ENCODE data around the gene TOGARAM2. TPM values are rescaled to one million over a fixed set of nuclear protein-coding genes. Genes with fewer than 3 reads are reported as not detected.
A peak's percentile ranks its signal among the peaks of the same experiment; 100 is the strongest.
"Not testable (repeated sequence)": the region's sequence is repeated elsewhere in the genome, so short reads cannot be mapped to it uniquely, and the experiment has no call there.

Gene TOGARAM2
- total RNA-seq, 1 donor from 2014 or later: 4.8 TPM

DNA sequence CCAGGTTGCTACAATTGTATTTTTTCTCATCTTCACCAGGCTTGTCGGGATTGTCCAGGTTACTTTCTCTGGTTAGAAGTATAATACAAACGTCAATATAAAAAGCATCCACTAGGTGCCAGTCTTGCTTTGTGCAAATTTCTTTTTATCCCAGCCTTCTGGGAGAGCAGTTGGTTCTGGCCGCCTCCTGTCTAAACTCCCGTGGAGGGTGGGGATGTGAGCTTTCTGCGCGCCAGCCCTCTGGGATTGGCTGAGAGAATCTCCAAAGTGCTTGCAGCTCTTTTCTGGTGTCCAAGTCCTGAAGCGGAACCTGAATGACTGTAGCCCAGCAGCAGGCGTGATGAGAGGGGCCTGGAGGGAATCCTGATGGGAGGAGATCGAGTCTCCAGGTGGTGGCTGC is 22.4 kb upstream of the TOGARAM2 start:
- Mint-ChIP-seq H3K4me1 (peaks cover 12% of the 10 kb centered on the region), H3K27ac (no peak overlapping the region), H3K9me3 (no peaks in the 10 kb centered on the region), H3K36me3 (ENCODE audit: low read depth) (no peaks in the 10 kb centered on the region), H3K4me3 (no peak overlapping the region), H3K27me3 (peaks cover 7% of the 10 kb centered on the region)
- intact Hi-C loops (cut with micrococcal nuclease): loop anchor here (1.0 to 2.0 kb wide), 3 partner anchors 56 to 239 kb away; no protein-coding TSS in a partner anchor
- peak; percentile 86 for DNase-seq

GRCh38 chr2:28960401-28960800 is 20.7 kb upstream of the TOGARAM2 start:
- no peak for DNase-seq
- no peak overlapping the region for H3K27ac Mint-ChIP-seq
- intact Hi-C loops (cut with micrococcal nuclease): no loop called here
- H3K4me3 Mint-ChIP-seq: no peak overlapping the region
- no peaks in the 10 kb centered on the region for H3K36me3 Mint-ChIP-seq (ENCODE audit: low read depth)
- H3K4me1 Mint-ChIP-seq: peaks cover 11% of the 10 kb centered on the region
- peaks cover 14% of the 10 kb centered on the region for H3K27me3 Mint-ChIP-seq
- H3K9me3 Mint-ChIP-seq: no peaks in the 10 kb centered on the region

DNA sequence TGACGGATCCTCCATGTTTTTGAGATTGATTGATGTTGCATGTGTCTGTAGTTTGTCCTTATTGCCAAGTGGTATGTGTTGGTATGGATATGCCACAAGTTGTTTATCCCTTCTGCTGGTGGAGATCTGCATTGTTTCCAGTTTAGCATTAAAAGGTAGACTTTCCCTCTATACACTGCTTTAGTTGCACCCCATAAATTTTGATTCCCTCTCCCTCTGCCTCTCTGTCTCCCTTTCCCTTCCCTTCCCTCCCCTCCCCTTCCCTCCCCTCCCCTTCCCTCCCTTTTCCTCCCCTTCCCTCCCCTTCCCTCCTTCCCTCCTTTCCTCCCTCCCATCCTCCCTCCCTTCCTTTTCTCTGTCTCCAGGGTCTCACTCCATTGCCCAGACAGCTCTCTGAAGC is 18.6 kb upstream of the TOGARAM2 start:
- Mint-ChIP-seq H3K27ac (no peak overlapping the region), H3K4me3 (no peak overlapping the region), H3K9me3 (no peaks in the 10 kb centered on the region), H3K4me1 (peaks cover 4% of the 10 kb centered on the region), H3K36me3 (ENCODE audit: low read depth) (no peaks in the 10 kb centered on the region), H3K27me3 (peaks cover 13% of the 10 kb centered on the region)
- intact Hi-C loops (cut with micrococcal nuclease): no loop called here
- DNase-seq: no peak

- Mint-ChIP-seq H3K36me3 (ENCODE audit: low read depth) (no peaks in the 10 kb centered on the region), H3K9me3 (no peaks in the 10 kb centered on the region), H3K4me1 (peaks cover 7% of the 10 kb centered on the region), H3K4me3 (no peak overlapping the region), H3K27me3 (peaks cover 7% of the 10 kb centered on the region), H3K27ac (no peak overlapping the region)
- intact Hi-C loops (cut with micrococcal nuclease): no loop called here
- DNase-seq: no peak
These were observed 10.5 kb upstream of the TOGARAM2 start for GRCh38 chr2:28970464-28971160.

- intact Hi-C loops (cut with micrococcal nuclease): no loop called here
- no peak for DNase-seq
- H3K9me3 Mint-ChIP-seq: no peaks in the 10 kb centered on the region
- peaks cover 6% of the 10 kb centered on the region for H3K27me3 Mint-ChIP-seq
- H3K4me1 Mint-ChIP-seq: peaks cover 7% of the 10 kb centered on the region
- no peaks in the 10 kb centered on the region for H3K36me3 Mint-ChIP-seq (ENCODE audit: low read depth)
- H3K27ac Mint-ChIP-seq: no peak overlapping the region
- H3K4me3 Mint-ChIP-seq: no peak overlapping the region
These were observed 8.2 kb upstream of the TOGARAM2 start for GRCh38 chr2:28972778-28973335.

DNA sequence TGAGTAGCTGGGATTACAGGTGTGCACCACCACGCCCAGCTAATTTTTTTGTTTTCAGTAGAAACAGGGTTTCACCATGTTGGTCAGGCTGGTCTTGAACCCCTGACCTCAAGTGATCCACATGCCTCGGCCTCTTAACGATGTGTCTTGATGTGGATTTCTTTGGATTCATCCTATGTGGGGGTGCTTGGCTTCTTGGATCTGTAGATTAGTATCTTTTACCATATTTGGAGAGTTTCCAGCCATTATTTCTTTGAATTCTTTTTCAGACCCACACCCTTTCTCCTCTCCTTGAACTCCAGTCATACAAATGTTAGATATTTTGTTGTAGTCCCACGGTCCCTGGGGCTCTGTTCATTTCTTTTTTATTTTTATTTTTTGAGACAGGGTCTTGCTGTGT is 6.8 kb upstream of the TOGARAM2 start:
- intact Hi-C loops (cut with micrococcal nuclease): no loop called here
- peaks cover 6% of the 10 kb centered on the region for H3K27me3 Mint-ChIP-seq
- peaks cover 7% of the 10 kb centered on the region for H3K4me1 Mint-ChIP-seq
- no peaks in the 10 kb centered on the region for H3K36me3 Mint-ChIP-seq (ENCODE audit: low read depth)
- no peaks in the 10 kb centered on the region for H3K9me3 Mint-ChIP-seq
- no peak for DNase-seq
- no peak overlapping the region for H3K4me3 Mint-ChIP-seq
- no peak overlapping the region for H3K27ac Mint-ChIP-seq

- Mint-ChIP-seq H3K9me3 (no peaks in the 10 kb centered on the region), H3K36me3 (ENCODE audit: low read depth) (no peaks in the 10 kb centered on the region), H3K4me1 (peaks cover 7% of the 10 kb centered on the region), H3K27ac (no peak overlapping the region), H3K27me3 (peaks cover 6% of the 10 kb centered on the region), H3K4me3 (no peak overlapping the region)
- intact Hi-C loops (cut with micrococcal nuclease): no loop called here
- no peak for DNase-seq
These were observed 5.4 kb upstream of the TOGARAM2 start for GRCh38 chr2:28975671-28976070.

- no peaks in the 10 kb centered on the region for H3K9me3 Mint-ChIP-seq
- H3K27me3 Mint-ChIP-seq: peaks cover 6% of the 10 kb centered on the region
- peaks cover 7% of the 10 kb centered on the region for H3K4me1 Mint-ChIP-seq
- no peak overlapping the region for H3K27ac Mint-ChIP-seq
- H3K36me3 Mint-ChIP-seq (ENCODE audit: low read depth): no peaks in the 10 kb centered on the region
- DNase-seq: no peak
- no peak overlapping the region for H3K4me3 Mint-ChIP-seq
- intact Hi-C loops (cut with micrococcal nuclease): no loop called here
These were observed 4.5 kb upstream of the TOGARAM2 start for GRCh38 chr2:28976584-28976983.

- no peaks in the 10 kb centered on the region for H3K36me3 Mint-ChIP-seq (ENCODE audit: low read depth)
- H3K4me1 Mint-ChIP-seq: peaks cover 7% of the 10 kb centered on the region
- intact Hi-C loops (cut with micrococcal nuclease): no loop called here
- no peak overlapping the region for H3K4me3 Mint-ChIP-seq
- H3K27ac Mint-ChIP-seq: no peak overlapping the region
- H3K27me3 Mint-ChIP-seq: peaks cover 6% of the 10 kb centered on the region
- no peaks in the 10 kb centered on the region for H3K9me3 Mint-ChIP-seq
- DNase-seq: no peak
These were observed 3.8 kb upstream of the TOGARAM2 start for GRCh38 chr2:28977176-28977875.

GRCh38 chr2:28978001-28978400 is 3.1 kb upstream of the TOGARAM2 start:
- intact Hi-C loops (cut with micrococcal nuclease); H3K36me3 Mint-ChIP-seq (ENCODE audit: low read depth); DNase-seq; H3K27ac Mint-ChIP-seq; H3K27me3 Mint-ChIP-seq; H3K4me3 Mint-ChIP-seq; H3K9me3 Mint-ChIP-seq; H3K4me1 Mint-ChIP-seq: not testable (repeated sequence)

DNA sequence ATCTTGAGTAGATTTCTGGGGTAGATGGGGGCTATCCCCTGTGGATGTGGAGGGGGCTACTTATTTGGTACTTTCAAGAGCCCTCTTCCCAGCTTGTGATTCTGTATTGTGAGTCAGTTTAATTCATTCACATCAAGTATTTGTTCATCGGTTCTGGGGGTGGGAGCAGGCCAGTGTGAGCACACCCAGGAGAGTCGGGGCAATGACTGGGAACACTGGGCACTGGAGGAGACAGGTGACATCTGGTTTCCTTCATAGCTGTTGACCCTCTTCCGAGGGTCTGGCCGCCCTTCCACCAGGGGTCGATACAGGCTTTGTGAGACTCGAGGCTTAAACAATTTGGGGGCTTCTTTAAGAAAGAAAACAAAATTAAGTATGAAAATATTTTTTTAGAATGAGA is 2.5 kb upstream of the TOGARAM2 start:
- H3K4me1 Mint-ChIP-seq: no peaks in the 10 kb centered on the region
- peaks cover 4% of the 10 kb centered on the region for H3K27me3 Mint-ChIP-seq
- H3K4me3 Mint-ChIP-seq: no peak overlapping the region
- intact Hi-C loops (cut with micrococcal nuclease): no loop called here
- no peaks in the 10 kb centered on the region for H3K36me3 Mint-ChIP-seq (ENCODE audit: low read depth)
- DNase-seq: no peak
- no peaks in the 10 kb centered on the region for H3K9me3 Mint-ChIP-seq
- H3K27ac Mint-ChIP-seq: no peak overlapping the region

- peaks cover 2% of the 10 kb centered on the region for H3K27me3 Mint-ChIP-seq
- no peak overlapping the region for H3K27ac Mint-ChIP-seq
- H3K4me3 Mint-ChIP-seq: no peak overlapping the region
- intact Hi-C loops (cut with micrococcal nuclease): no loop called here
- no peaks in the 10 kb centered on the region for H3K36me3 Mint-ChIP-seq (ENCODE audit: low read depth)
- no peak for DNase-seq
- H3K4me1 Mint-ChIP-seq: no peaks in the 10 kb centered on the region
- no peaks in the 10 kb centered on the region for H3K9me3 Mint-ChIP-seq
These were observed 2.1 kb upstream of the TOGARAM2 start for GRCh38 chr2:28979041-28979440.

DNA sequence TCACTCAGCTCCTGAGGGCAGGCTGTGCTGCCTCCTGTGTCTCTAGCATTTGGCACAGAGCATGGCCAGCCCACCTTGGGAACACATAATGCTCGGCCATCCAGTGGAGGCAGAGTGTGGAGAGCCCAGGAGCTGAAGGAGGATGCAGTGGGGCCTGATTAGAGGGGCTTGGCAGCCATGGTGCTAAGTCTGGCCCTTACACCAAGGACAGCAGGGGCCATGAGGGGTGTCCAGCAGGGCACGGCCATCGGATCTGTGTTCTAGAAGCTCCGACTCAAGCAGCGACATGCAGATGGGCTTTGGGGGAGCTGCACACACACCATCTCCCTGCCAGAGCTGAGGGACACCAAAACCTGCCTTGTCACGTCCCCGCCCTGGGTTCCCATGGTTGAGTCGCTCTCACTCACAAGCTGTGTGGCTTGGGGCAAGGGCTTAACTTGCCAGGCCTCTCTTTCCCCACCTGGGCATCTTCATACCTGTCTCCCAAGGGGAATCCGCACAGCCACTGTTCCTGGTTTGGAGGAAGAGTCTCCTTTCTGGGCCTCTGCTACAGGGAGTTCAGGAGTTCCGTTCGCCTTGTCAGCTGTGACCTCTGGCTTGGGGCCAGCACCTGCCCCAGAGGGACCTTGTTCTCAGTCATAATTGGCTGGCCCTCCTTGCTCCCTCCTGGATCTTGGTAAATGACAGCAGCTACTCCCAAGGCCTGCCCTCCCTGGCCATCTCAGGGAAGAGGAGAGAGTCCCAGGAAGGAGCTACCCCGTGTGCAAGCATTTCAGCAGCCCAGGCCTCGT is 1.3 kb upstream of the TOGARAM2 start:
- intact Hi-C loops (cut with micrococcal nuclease): no loop called here

More for the DNA sequence above, 1.3 kb upstream of the TOGARAM2 start:
- Mint-ChIP-seq H3K4me3 (no peak overlapping the region), H3K27me3 (no peaks in the 10 kb centered on the region), H3K36me3 (ENCODE audit: low read depth) (no peaks in the 10 kb centered on the region), H3K4me1 (no peaks in the 10 kb centered on the region), H3K27ac (no peak overlapping the region), H3K9me3 (no peaks in the 10 kb centered on the region)
- no peak for DNase-seq

Measured in activated CD4-positive, alpha-beta T cell treated with anti-CD3 and anti-CD28 coated beads, Interleukin-2, amount 10 ng/mL, durations not matched to agents 24 days and 14 days (primary cell).